HepG2 (cell line): Measurements from ENCODE around the gene VPS4A. TPM values are rescaled to one million over a fixed set of nuclear protein-coding genes. Genes with fewer than 3 reads are reported as not detected.

Experiments used
- GATA4 ChIP-seq: sonication (generic); IDR thresholded peaks from 2 replicates; pipeline ENCODE4 v1.6.1; 2016; ENCODE audit warnings: antibody characterized with exemption, low read depth, borderline replicate concordance
- GATAD2A ChIP-seq: IDR thresholded peaks from 2 replicates; pipeline ENCODE4 v1.6.1; 2016
- IKZF5 ChIP-seq: IDR thresholded peaks from 2 replicates; pipeline ENCODE4 v1.6.1; 2018; ENCODE audit warnings: missing genetic modification reagents, mild to moderate bottlenecking, missing compliant biosample characterization
- MLXIP ChIP-seq: sonication (generic); formaldehyde crosslinking; IDR thresholded peaks from 2 replicates; pipeline ENCODE4 v1.9.0; 2021; ENCODE audit warnings: missing genetic modification reagents, borderline replicate concordance
- MNT ChIP-seq: fragments of 450-650 bp; IDR thresholded peaks from 2 replicates; pipeline ENCODE4 v1.6.1; 2016
- NCOA2 ChIP-seq: sonication (generic); formaldehyde crosslinking; IDR thresholded peaks from 2 replicates; pipeline ENCODE4 v1.8.0; 2022; ENCODE audit warnings: inconsistent platforms
- NFKB2 ChIP-seq: sonication (generic); formaldehyde crosslinking; IDR thresholded peaks from 2 replicates; pipeline ENCODE4 v1.4.0; 2020; ENCODE audit warnings: missing genetic modification reagents, borderline replicate concordance
- PRMT3 ChIP-seq: sonication (generic); formaldehyde crosslinking; IDR thresholded peaks from 2 replicates; pipeline ENCODE4 v1.8.1; 2022; ENCODE audit warnings: low read depth, mild to moderate bottlenecking, moderate library complexity, missing genetic modification reagents, borderline replicate concordance
- RBM22 ChIP-seq: fragments of 200-400 bp; formaldehyde crosslinking; optimal IDR thresholded peaks from 2 replicates; pipeline ENCODE3; 2017; ENCODE audit warnings: mild to moderate bottlenecking, low read length, moderate library complexity
- SIN3B ChIP-seq: fragments of 150-350 bp; IDR thresholded peaks from 2 replicates; pipeline ENCODE4 v1.6.1; 2014; ENCODE audit warnings: low read length
- SOX5 ChIP-seq: IDR thresholded peaks from 2 replicates; pipeline ENCODE4 v1.6.1; 2016; ENCODE audit warnings: borderline replicate concordance
- TARDBP ChIP-seq: sonication (generic); formaldehyde crosslinking; IDR thresholded peaks from 2 replicates; pipeline ENCODE4 v1.8.0; 2022; ENCODE audit warnings: mild to moderate bottlenecking, missing genetic modification reagents
- ZBTB26 ChIP-seq: IDR thresholded peaks from 2 replicates; pipeline ENCODE4 v1.6.1; 2016; ENCODE audit warnings: missing compliant biosample characterization, missing genetic modification reagents, borderline replicate concordance
- ZBTB8A ChIP-seq: sonication (generic); formaldehyde crosslinking; IDR thresholded peaks from 2 replicates; pipeline ENCODE4 v1.4.0; 2020; ENCODE audit warnings: mild to moderate bottlenecking, low read depth, missing genetic modification reagents, borderline replicate concordance
- ZNF17 ChIP-seq: sonication (generic); formaldehyde crosslinking; IDR thresholded peaks from 2 replicates; pipeline ENCODE4 v1.5.0; 2020; ENCODE audit warnings: mild to moderate bottlenecking, missing genetic modification reagents
- ZNF558 ChIP-seq: sonication (generic); formaldehyde crosslinking; IDR thresholded peaks from 2 replicates; pipeline ENCODE4 v1.9.0; 2022; ENCODE audit warnings: mild to moderate bottlenecking, missing genetic modification reagents, borderline replicate concordance
- ZNF792 ChIP-seq: IDR thresholded peaks from 2 replicates; pipeline ENCODE4 v1.6.1; 2016
- ZSCAN12 ChIP-seq: sonication (generic); formaldehyde crosslinking; IDR thresholded peaks from 2 replicates; pipeline ENCODE4 v1.9.0; 2021; ENCODE audit warnings: mild to moderate bottlenecking, missing genetic modification reagents
- ZXDC ChIP-seq: sonication (generic); formaldehyde crosslinking; IDR thresholded peaks from 2 replicates; pipeline ENCODE4 v1.5.0; 2020; ENCODE audit warnings: mild to moderate bottlenecking, missing genetic modification reagents
- polyA plus RNA-seq, 8 experiments: library from polyadenylated mRNA; depleted of rRNA in 3 of 8; stranded (reverse) in 7 of 8; unstranded in 1 of 8; fragments of >200 nt; fragmentation: Illumina TruSeq in 4 of 8; extraction: Trizol in 4 of 8; gene quantifications; 2 replicates each; pipeline versions ENCODE4 v1.2.1 to v1.2.3, GENCODE V29; 2011 to 2016; ENCODE audit warnings: low read depth in 4 of 8, missing spikeins in 1 of 8, mixed read lengths in 1 of 8; ENCODE audit not compliant: insufficient read depth in 1 of 8
- total RNA-seq, 5 experiments: library from RNA; depleted of rRNA; stranded (reverse); fragments of >200 nt; fragmentation: Illumina TruSeq; extraction: Trizol; gene quantifications; 2 replicates each; pipeline ENCODE4 v1.2.3, GENCODE V29; 2016; ENCODE audit warnings: low read depth in 1 of 5

Gene VPS4A
- total and polyA plus RNA-seq, 2 of the 13 experiments (the other 11 are each of a cell fraction or from before 2014, with no cell fraction given) = 13.2 to 27.9 TPM

- no peak for TF ChIP-seq ZBTB26 (CRISPR knock-in tag)
- TF ChIP-seq ZNF17 (CRISPR knock-in tag) = no peak
- no peak; the same call in 1 of the 2 replicates for TF ChIP-seq ZXDC (CRISPR knock-in tag)
- TF ChIP-seq PRMT3 (CRISPR knock-in tag) = peak; percentile 28; the same call in 1 of the 2 replicates
- TF ChIP-seq IKZF5 (CRISPR knock-in tag) = peak; percentile 95
- peak; percentile 43; the same call in 1 of the 2 replicates for TF ChIP-seq GATA4
- no peak for TF ChIP-seq ZBTB8A
- peak; percentile 42; the same call in 1 of the 2 replicates for TF ChIP-seq TARDBP (CRISPR knock-in tag)
- TF ChIP-seq GATAD2A (CRISPR knock-in tag) = peak; percentile 43; the same call in 1 of the 2 replicates
- TF ChIP-seq MNT = peak; percentile 54
- peak; percentile 53; the same call in 1 of the 2 replicates for TF ChIP-seq ZNF792 (CRISPR knock-in tag)
- TF ChIP-seq RBM22 = peak; percentile 99
- no peak; the same call in 1 of the 2 replicates for TF ChIP-seq SIN3B
- peak; percentile 73; the same call in 1 of the 2 replicates for TF ChIP-seq NFKB2 (CRISPR knock-in tag)
- TF ChIP-seq MLXIP (CRISPR knock-in tag) = no peak
- peak; percentile 38; the same call in 1 of the 2 replicates for TF ChIP-seq NCOA2 (CRISPR knock-in tag)
- peak; percentile 73; the same call in 1 of the 2 replicates for TF ChIP-seq SOX5 (CRISPR knock-in tag)
- TF ChIP-seq ZSCAN12 (CRISPR knock-in tag) = no peak; the same call in 1 of the 2 replicates
- TF ChIP-seq ZNF558 (CRISPR knock-in tag) = peak; percentile 72; the same call in 1 of the 2 replicates
Measured at GRCh38 chr16:69330286-69331109, 19.3 kb downstream of the VPS4A start, which contains the start of gene PDF (continued).
